PC-9 (cell line): Measurements from ENCODE around the gene LRRC4C. TPM values are rescaled to one million over a fixed set of nuclear protein-coding genes. Genes with fewer than 3 reads are reported as not detected.

Experiments used
- BruUV-seq: library from RNA; stranded (reverse); fragments of 400-500 nt; replicated peaks from 2 replicates; lab custom pipeline; 2021; lab: Mats Ljungman, UMichigan
- CTCF ChIA-PET: fragments of 300-600 bp; sonication (Branson Sonifier 250); formaldehyde crosslinking; loops from one replicate; lab custom pipeline; 2022; ENCODE audit warnings: antibody characterized with exemption; lab: Charles Lee
- POLR2A ChIA-PET: fragments of 300-600 bp; sonication (Branson Sonifier 250); formaldehyde crosslinking; loops from one replicate; lab custom pipeline; 2022; ENCODE audit warnings: antibody characterized with exemption; ENCODE audit not compliant: unreplicated experiment; lab: Charles Lee
- DNase-seq, 2 experiments: peaks; one replicate each; pipeline versions ENCODE4 v3.0.0 to v3.0.0-alpha.2; 2015 to 2022; ENCODE audit warnings: mixed read lengths in 1 of 2
- H2AFZ ChIP-seq: fragments of 200-600 bp; sonication (generic); 2 replicates; pipeline ENCODE4 v1.8.1; 2017; ENCODE audit warnings: antibody characterized with exemption
- H3F3A ChIP-seq: fragments of 200-600 bp; sonication (generic); 2 replicates; pipeline ENCODE4 v1.8.1; 2017; ENCODE audit warnings: antibody characterized with exemption, mild to moderate bottlenecking, low read depth; ENCODE audit not compliant: insufficient read depth
- H3K27ac ChIP-seq: fragments of 200-600 bp; sonication (generic); 2 replicates; pipeline ENCODE4 v1.6.1; 2016; ENCODE audit warnings: mixed run types
- H3K27me3 ChIP-seq: fragments of 200-600 bp; sonication (generic); 2 replicates; pipeline ENCODE4 v1.6.1; 2016; ENCODE audit warnings: low read depth, mixed run types; ENCODE audit not compliant: insufficient read depth
- H3K36me3 ChIP-seq: fragments of 200-600 bp; sonication (generic); 2 replicates; pipeline ENCODE4 v1.6.1; 2016; ENCODE audit warnings: low read depth, mixed run types
- H3K4me1 ChIP-seq: fragments of 200-600 bp; sonication (generic); replicated peaks from 2 replicates; pipeline ENCODE4 v1.6.1; 2016; ENCODE audit warnings: mixed run types; ENCODE audit not compliant: insufficient read depth
- H3K4me2 ChIP-seq: fragments of 200-600 bp; sonication (generic); 2 replicates; pipeline ENCODE4 v1.6.1; 2017; ENCODE audit warnings: mixed run types
- H3K4me3 ChIP-seq: fragments of 200-600 bp; sonication (generic); 2 replicates; pipeline ENCODE4 v1.6.1; 2016; ENCODE audit warnings: mixed run types
- H3K79me2 ChIP-seq: fragments of 200-600 bp; sonication (generic); 2 replicates; pipeline ENCODE4 v1.6.1; 2017; ENCODE audit warnings: low read depth, mixed run types
- H3K9me2 ChIP-seq: fragments of 200-600 bp; sonication (generic); 2 replicates; pipeline ENCODE4 v1.8.1; 2017; ENCODE audit warnings: mild to moderate bottlenecking; ENCODE audit not compliant: insufficient read depth
- H3K9me3 ChIP-seq: fragments of 200-600 bp; sonication (generic); 2 replicates; pipeline ENCODE4 v1.8.1; 2016; ENCODE audit warnings: low read depth; ENCODE audit not compliant: insufficient read depth
- H4K20me1 ChIP-seq: fragments of 200-600 bp; sonication (generic); 2 replicates; pipeline ENCODE4 v1.8.1; 2017; ENCODE audit not compliant: insufficient read depth
- CTCF ChIP-seq: fragments of 200-600 bp; sonication (generic); conservative IDR thresholded peaks from 2 replicates; pipeline ENCODE4 v1.6.1; 2017; ENCODE audit warnings: mixed run types, antibody characterized with exemption, mild to moderate bottlenecking, moderate library complexity
- EZH2 ChIP-seq: fragments of 200-600 bp; sonication (generic); IDR thresholded peaks from 2 replicates; pipeline ENCODE4 v1.8.0; 2017; ENCODE audit warnings: antibody characterized with exemption, low read depth
- intact Hi-C: fragments of 100-400 bp; cut with micrococcal nuclease; formaldehyde crosslinking; loops from one replicate; pipeline ENCODE4 v1.10.0; 2022; ENCODE audit not compliant: unreplicated experiment
- total RNA-seq: library from RNA; stranded (reverse); gene quantifications from 2 replicates; pipeline ENCODE4 v1.2.3, GENCODE V29; 2021

LRRC4C gene
- total RNA-seq, 1 experiment from 2014 or later, result not detected

GRCh38 chr11:40337118-40337517 lies 1122.3 kb downstream of the LRRC4C start:
- CTCF ChIA-PET, result no interaction called here
- H2AFZ ChIP-seq, result no peak overlapping the region; the same call in 1 of the 2 replicates

GRCh38 chr11:40328890-40329614 lies 1130.4 kb downstream of the LRRC4C start:
- no TSS peak for BruUV-seq
- Histone ChIP-seq H2AFZ (no peak overlapping the region), H3K79me2 (no peaks in the 10 kb centered on the region), H3K4me2 (no peak overlapping the region), H3K9me2 (no peaks in the 10 kb centered on the region), H3K4me3 (no peak overlapping the region), H3F3A (no peaks in the 10 kb centered on the region), H3K4me1 (no peaks in the 10 kb centered on the region), H3K9me3 (no peaks in the 10 kb centered on the region), H3K27me3 (no peaks in the 10 kb centered on the region), H3K36me3 (no peaks in the 10 kb centered on the region), H3K27ac (no peak overlapping the region), H4K20me1 (no peaks in the 10 kb centered on the region)
- CTCF ChIA-PET, result no interaction called here
- TF ChIP-seq CTCF, result no peak
- TF ChIP-seq EZH2, result no peak
- intact Hi-C loops, result no loop called here
- peak; percentile 16 to 63 for DNase-seq
- POLR2A ChIA-PET, result no interaction called here

More at GRCh38 chr11:40337118-40337517, 1122.3 kb downstream of the LRRC4C start:
- Histone ChIP-seq H3F3A (no peaks in the 10 kb centered on the region), H3K79me2 (no peaks in the 10 kb centered on the region), H3K4me3 (no peak overlapping the region), H3K27ac (no peak overlapping the region), H3K9me2 (no peaks in the 10 kb centered on the region), H3K4me2 (peak overlapping the region; percentile 15; the same call in 1 of the 2 replicates), H3K27me3 (no peaks in the 10 kb centered on the region), H3K4me1 (no peaks in the 10 kb centered on the region), H3K36me3 (no peaks in the 10 kb centered on the region), H4K20me1 (0 out of 2 replicates have a peak, but pooled peaks cover 3% of the 10 kb centered on the region), H3K9me3 (no peaks in the 10 kb centered on the region)
- no peak for DNase-seq
- POLR2A ChIA-PET, result no interaction called here
- intact Hi-C loops, result no loop called here
- TF ChIP-seq CTCF (no peak), EZH2 (no peak)
- no TSS peak for BruUV-seq

GRCh38 chr11:40323241-40323640 lies 1136.2 kb downstream of the LRRC4C start:
- H2AFZ ChIP-seq, result no peak overlapping the region
- intact Hi-C loops, result no loop called here
- H3K4me3 ChIP-seq, result no peak overlapping the region
- H3K27me3 ChIP-seq, result no peaks in the 10 kb centered on the region
- no peaks in the 10 kb centered on the region for H3F3A ChIP-seq
- CTCF ChIA-PET, result no interaction called here
- H3K36me3 ChIP-seq, result no peaks in the 10 kb centered on the region
- BruUV-seq, result no TSS peak
- no peak for TF ChIP-seq EZH2
- TF ChIP-seq CTCF, result no peak
- POLR2A ChIA-PET, result no interaction called here
- no peaks in the 10 kb centered on the region for H3K4me1 ChIP-seq
- H3K9me2 ChIP-seq, result no peaks in the 10 kb centered on the region
- peak in 1 of 2 experiments; percentile 11 for DNase-seq
- no peak overlapping the region for H3K27ac ChIP-seq
- no peaks in the 10 kb centered on the region for H3K79me2 ChIP-seq
- no peaks in the 10 kb centered on the region for H3K9me3 ChIP-seq
- no peaks in the 10 kb centered on the region for H4K20me1 ChIP-seq
- no peak overlapping the region for H3K4me2 ChIP-seq
